SH-SY5Y (cell line): ENCODE results near the gene SMARCC1.

Experiments used
- GATA2 ChIP-seq: IDR thresholded peaks from 2 replicates; pipeline ENCODE4 v1.6.1; 2011; ENCODE audit warnings: mild to moderate bottlenecking, low read depth, low read length
- GATA3 ChIP-seq: IDR thresholded peaks from 2 replicates; pipeline ENCODE4 v1.6.1; 2011; ENCODE audit warnings: low read depth, mild to moderate bottlenecking, low read length, moderate library complexity

GRCh38 chr3:47592066-47592795 lies 189.5 kb downstream of the SMARCC1 start:
- TF ChIP-seq GATA2: no peak
- no peak for TF ChIP-seq GATA3
